ENCODE measurements around the gene YAE1. TPM values are rescaled to one million over a fixed set of nuclear protein-coding genes. Genes with fewer than 3 reads are reported as not detected.

YAE1 gene
- total RNA-seq, 4 donors from 2014 or later, result 17.9 to 27.4 (median 23.5) TPM

DNA sequence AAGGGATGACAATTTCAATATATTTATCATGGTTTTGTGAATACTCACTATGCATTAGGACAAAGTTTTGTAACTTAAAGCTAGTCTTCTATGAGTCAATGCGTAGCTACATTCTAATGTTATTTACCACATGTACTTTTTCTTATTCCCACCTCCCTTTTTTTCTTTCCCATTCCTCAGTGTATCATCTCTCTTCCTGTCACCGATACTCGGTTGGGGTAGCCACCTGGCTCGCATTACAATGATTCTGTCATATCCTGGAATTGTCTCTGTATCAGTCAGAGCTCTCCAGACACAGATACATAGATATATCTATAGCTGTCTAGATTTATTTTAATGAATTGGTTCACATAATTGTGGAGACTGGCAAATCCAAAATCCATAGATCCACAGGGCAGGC is 47.4 kb downstream of the YAE1 start:
- Histone ChIP-seq H3K27ac (no peak overlapping the region), H3K36me3 (no peaks in the 10 kb centered on the region), H3K4me1 (peaks cover 0 to 13% (median 0%) of the 10 kb centered on the region in 3 donors), H3K4me3 (no peak overlapping the region), H3K27me3 (peaks cover 22% of the 10 kb centered on the region), H3K9me3 (no peaks in the 10 kb centered on the region)
- ATAC-seq, result no peak
- TF ChIP-seq, protein P1, sequence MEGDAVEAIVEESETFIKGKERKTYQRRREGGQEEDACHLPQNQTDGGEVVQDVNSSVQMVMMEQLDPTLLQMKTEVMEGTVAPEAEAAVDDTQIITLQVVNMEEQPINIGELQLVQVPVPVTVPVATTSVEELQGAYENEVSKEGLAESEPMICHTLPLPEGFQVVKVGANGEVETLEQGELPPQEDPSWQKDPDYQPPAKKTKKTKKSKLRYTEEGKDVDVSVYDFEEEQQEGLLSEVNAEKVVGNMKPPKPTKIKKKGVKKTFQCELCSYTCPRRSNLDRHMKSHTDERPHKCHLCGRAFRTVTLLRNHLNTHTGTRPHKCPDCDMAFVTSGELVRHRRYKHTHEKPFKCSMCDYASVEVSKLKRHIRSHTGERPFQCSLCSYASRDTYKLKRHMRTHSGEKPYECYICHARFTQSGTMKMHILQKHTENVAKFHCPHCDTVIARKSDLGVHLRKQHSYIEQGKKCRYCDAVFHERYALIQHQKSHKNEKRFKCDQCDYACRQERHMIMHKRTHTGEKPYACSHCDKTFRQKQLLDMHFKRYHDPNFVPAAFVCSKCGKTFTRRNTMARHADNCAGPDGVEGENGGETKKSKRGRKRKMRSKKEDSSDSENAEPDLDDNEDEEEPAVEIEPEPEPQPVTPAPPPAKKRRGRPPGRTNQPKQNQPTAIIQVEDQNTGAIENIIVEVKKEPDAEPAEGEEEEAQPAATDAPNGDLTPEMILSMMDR (IDR thresholded peaks at IDR 0.05), result no peak
- TF ChIP-seq POLR2AphosphoS5 (IDR thresholded peaks at IDR 0.05) (no peak), EP300 (IDR thresholded peaks at IDR 0.05) (no peak), POLR2A (IDR thresholded peaks at IDR 0.05) (no peak)
- WGBS, 2 donors (ENCODE audit: low coverage in 1 of 2), result 57 to 80% methylated on average over 1 to 3 of the region's 4 CpGs

DNA sequence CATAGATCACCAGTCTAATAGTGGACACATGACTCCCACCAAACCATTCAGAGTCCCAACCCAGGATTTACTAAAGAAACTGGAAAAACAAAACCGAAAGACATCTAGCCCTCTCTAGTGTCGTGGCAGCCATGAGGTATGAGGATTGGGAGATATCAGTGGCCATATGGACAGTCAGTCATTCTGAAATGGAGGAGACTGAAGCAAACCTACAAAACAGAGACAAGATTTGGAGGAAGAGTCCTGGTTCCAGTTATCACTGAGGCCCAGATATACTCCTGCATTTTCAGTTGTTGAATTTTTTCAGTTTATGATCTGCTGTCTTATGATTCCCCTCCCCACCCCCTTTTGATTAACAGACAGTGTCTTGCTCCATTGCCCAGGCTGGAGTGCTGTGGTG is 48.1 kb downstream of the YAE1 start:
- ATAC-seq, result no peak

DNA sequence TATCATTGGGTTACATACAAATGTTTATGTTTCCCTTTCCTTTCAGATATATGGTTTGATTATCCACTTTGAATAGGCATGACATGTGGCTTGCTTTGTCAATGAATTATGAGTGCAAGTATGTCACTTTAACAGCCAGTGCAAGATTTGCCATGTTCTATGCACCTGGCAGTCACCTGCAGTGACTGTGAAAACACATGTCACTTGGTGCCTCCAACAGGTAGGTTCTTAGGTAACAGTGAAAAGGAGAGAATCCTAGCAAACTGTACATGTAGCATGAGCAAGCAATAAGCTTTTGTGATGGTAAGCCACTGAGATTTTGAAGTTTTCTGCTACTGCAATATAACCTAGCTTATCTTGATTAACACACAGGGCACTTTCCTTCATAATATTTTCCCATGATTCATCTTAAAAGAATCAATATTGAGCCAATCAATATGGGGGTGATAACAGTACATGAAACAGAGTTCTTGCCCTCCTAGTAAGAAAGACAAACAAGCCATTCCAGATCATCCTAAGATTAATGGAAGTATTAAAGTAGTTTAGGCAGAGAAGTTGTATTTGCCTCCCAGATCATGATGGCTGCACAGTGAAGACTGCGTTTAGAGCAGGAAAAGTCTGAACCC is 49.3 kb downstream of the YAE1 start:
- Histone ChIP-seq H3K36me3 (no peaks in the 10 kb centered on the region), H3K9me3 (no peaks in the 10 kb centered on the region), H3K4me3 (no peak overlapping the region), H3K4me1 (no peaks in the 10 kb centered on the region), H3K27me3 (peaks cover 18% of the 10 kb centered on the region), H3K27ac (no peak overlapping the region)
- WGBS, 2 donors (ENCODE audit: low coverage in 1 of 2), result 20 to 67% methylated on average over 1 of the region's 1 CpG
- no peak for ATAC-seq
- TF ChIP-seq EP300 (IDR thresholded peaks at IDR 0.05) (no peak), POLR2AphosphoS5 (IDR thresholded peaks at IDR 0.05) (no peak), POLR2A (IDR thresholded peaks at IDR 0.05) (no peak)
- TF ChIP-seq, protein P1 (IDR thresholded peaks at IDR 0.05), result no peak

More for the DNA sequence above, 48.1 kb downstream of the YAE1 start:
- Histone ChIP-seq H3K36me3 (no peaks in the 10 kb centered on the region), H3K27me3 (peaks cover 22% of the 10 kb centered on the region), H3K9me3 (no peaks in the 10 kb centered on the region), H3K4me3 (no peak overlapping the region), H3K27ac (no peak overlapping the region), H3K4me1 (peaks cover 0 to 9% (median 0%) of the 10 kb centered on the region in 3 donors)
- TF ChIP-seq POLR2A (IDR thresholded peaks at IDR 0.05) (no peak), POLR2AphosphoS5 (IDR thresholded peaks at IDR 0.05) (no peak), EP300 (IDR thresholded peaks at IDR 0.05) (no peak)
- TF ChIP-seq, protein P1 (IDR thresholded peaks at IDR 0.05), result no peak
- WGBS, 2 donors (ENCODE audit: low coverage in 1 of 2), result 68% methylated on average over 2 of the region's 2 CpGs; no CpG with 5 or more reads in 1 of the 2 donors

DNA sequence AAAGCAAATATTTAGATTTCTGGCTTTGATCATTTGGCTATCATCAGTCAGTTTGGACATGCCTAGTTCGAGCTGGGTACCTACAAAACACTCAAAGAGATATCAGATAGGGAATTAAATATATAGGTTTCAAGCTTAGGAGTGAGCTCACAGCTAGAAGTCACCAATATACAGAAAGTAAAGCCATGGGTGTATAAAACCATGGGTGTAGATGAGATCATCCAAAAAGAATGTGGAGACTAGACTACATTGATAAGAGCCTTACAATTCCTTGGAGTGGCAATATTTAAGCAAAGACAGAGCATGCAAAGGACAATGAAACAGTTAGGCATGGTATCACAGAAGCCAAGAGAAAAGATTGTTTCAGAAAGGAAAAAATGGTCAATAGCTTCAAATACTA is 49.9 kb downstream of the YAE1 start:
- H3K27me3 ChIP-seq, result peaks cover 14% of the 10 kb centered on the region
- TF ChIP-seq, protein P1 (IDR thresholded peaks at IDR 0.05), result no peak
- no peak for TF ChIP-seq POLR2A (IDR thresholded peaks at IDR 0.05)
- no peak overlapping the region for H3K4me3 ChIP-seq
- H3K36me3 ChIP-seq, result no peaks in the 10 kb centered on the region
- no peak overlapping the region for H3K27ac ChIP-seq
- H3K4me1 ChIP-seq, result no peaks in the 10 kb centered on the region
- no peaks in the 10 kb centered on the region for H3K9me3 ChIP-seq
- no peak for ATAC-seq
- 29 to 45% methylated on average over 1 of the region's 1 CpG for WGBS, 2 donors (ENCODE audit: low coverage in 1 of 2)

DNA sequence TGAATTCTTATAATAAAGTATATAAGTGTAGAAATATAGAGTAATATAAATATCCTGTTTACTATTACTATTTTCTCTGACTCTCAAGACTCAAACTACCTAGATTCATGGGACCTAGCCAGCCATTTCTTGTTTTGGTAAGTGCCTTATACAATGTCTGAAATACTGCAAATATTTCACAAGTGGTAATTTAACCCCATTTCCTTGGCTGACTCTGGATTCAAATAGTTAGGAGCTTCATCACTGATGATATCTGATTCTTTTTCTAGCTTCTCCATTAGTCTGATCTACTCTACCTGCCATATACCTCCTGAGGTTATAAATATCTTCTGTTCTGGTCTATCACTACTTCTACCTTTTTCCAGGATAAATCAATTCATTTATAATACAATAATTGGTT is 50.8 kb downstream of the YAE1 start:
- TF ChIP-seq POLR2A (IDR thresholded peaks at IDR 0.05) (no peak), POLR2AphosphoS5 (IDR thresholded peaks at IDR 0.05) (no peak), EP300 (IDR thresholded peaks at IDR 0.05) (no peak)
- TF ChIP-seq, protein P1 (IDR thresholded peaks at IDR 0.05), result no peak
- peaks cover 0 to 3% (median 0%) of the 10 kb centered on the region in 3 donors for H3K4me1 ChIP-seq
- ATAC-seq, result no peak
- no peak overlapping the region for H3K4me3 ChIP-seq
- H3K36me3 ChIP-seq, result no peaks in the 10 kb centered on the region
- H3K27ac ChIP-seq, result no peak overlapping the region
- peaks cover 14% of the 10 kb centered on the region for H3K27me3 ChIP-seq
- H3K9me3 ChIP-seq, result no peaks in the 10 kb centered on the region
